Activated T-cell treated with anti-CD3 and anti-CD28 coated beads for 4 hours (primary cell): ENCODE data around the gene PLXDC2.

Experiments used
- DNase-seq: peaks from one replicate; pipeline ENCODE4 v3.0.0-alpha.2; 2020

The PLXDC2 gene

DNA sequence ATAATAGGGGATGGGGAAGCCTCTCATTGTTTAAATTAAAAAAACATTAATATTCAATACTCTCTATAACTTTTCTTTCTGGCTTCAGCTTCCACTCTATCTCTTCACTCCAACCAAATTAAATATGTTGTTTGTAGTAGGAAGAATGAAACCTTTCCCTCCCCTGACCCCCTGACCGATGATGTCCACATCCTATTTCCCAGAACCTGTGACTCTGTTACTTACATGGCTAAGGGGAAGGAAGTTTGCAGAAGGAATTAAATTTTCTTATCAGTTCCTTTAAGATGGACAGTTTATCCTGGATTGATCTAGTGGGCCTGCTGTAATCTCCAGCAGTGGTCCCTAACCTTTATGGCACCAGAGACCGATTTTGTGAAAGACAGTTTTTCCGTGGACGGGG lies 130.0 kb downstream of the PLXDC2 start:
- DNase-seq: no peak

DNA sequence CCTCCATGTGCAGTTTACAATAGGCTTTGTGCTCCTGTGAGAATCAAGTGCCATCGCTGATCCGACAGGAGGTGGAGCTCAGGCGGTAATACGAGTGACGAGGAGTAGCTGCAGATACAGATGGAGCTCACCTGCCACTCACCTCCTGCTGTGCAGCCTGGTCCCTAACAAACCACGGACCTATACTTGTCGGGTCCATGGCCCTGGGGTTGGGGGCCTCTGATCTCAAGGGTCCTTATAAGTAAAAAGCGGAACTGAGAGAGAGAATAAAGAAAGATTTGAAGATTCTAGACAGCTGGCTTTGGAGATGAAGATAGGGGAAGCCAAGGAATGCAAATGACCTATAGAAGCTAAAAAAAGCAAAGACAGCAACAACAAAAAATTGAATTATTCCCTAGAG lies 130.6 kb downstream of the PLXDC2 start:
- no peak for DNase-seq

DNA sequence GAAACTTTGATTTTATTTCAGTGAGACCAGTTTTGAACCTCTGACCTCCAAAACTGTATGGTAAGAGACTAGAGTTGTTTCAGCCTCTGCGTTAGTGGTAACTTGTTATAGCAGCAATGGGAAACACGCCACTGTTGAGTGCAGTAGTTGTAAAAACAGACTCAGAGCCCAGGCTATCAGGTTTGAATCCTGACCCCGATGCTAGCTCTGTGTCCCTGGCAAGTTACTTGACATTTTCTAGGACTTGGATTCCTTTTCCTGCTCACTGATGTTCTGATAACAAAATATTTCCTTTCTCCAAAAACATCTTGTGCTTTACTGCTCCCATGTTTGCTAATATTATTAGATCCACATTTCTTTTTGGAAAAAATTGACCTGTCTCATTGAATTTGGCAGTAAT lies 131.0 kb downstream of the PLXDC2 start:
- no peak for DNase-seq

DNA sequence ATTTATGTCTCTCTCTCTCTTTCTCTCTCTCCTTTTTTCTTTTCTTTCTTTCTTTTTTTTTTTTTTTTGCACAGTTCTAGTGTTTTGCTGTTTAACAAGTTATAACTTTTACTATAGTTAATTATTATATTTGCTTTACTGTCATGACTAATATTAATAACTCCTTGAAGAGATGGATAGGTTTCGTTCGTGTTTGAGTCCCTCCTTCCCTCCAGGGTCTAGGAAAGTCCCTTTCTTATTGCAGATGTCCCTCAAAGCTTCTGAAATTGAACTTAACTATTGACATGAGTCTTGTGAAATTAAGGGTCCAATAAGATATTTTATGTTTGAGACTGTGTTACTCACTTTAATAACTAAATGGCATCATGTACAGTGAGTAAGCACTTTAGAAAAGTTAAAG lies 131.4 kb downstream of the PLXDC2 start:
- no peak for DNase-seq

DNA sequence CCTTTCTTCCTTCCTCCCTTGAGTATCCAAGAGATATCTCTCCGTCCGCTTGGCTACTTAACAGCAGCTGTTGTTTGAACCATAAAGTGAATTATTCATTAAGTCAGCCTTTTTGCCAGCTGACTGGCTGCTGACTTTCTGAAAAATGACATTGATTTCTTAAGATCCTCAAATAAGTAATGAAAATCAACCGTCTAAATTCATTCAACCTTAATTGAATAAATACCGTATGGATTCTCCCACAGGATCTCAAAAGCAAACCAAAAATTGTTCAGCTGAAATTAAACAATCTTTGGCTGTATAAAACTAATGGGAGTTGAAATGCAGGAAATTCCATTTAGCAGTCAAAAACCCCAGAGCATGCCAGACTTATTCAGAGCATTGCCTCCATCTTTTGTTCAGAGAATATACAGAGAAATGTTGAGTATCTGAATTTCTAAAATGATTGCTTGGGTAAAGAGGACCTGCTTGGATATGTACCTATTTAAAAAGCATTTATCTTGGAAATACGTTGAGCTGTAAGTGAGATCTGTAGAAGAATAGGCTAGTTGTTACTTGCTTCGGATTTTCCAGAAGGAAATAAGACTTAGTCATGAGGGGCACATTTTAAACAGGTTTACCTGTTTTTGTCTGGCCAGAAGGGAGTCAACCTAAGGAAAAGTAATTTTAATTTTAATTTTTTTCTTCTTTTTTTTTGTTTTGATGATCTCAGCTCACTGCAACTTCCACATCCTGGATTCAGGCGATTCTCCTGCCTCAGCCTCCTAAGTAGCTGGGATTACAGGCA lies 136.2 kb downstream of the PLXDC2 start:
- no peak for DNase-seq

DNA sequence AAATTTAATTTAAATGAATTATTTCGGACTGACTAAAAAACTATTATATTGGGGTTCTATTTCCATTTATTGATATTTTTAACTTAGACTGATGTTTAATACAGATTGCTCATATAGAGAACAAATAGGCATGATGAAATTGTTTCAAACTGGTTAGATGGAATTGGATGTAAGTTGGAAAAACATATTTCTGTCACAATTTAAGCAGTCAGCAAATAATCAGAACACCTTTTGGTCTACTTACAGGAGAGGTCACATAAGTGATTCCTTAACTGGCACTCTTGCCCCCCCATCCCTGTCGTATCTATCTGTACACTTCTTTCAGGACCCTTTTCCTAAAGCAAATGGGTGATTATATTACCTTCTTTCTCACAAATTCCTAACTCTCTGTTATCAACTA lies 138.4 kb downstream of the PLXDC2 start:
- DNase-seq: no peak

DNA sequence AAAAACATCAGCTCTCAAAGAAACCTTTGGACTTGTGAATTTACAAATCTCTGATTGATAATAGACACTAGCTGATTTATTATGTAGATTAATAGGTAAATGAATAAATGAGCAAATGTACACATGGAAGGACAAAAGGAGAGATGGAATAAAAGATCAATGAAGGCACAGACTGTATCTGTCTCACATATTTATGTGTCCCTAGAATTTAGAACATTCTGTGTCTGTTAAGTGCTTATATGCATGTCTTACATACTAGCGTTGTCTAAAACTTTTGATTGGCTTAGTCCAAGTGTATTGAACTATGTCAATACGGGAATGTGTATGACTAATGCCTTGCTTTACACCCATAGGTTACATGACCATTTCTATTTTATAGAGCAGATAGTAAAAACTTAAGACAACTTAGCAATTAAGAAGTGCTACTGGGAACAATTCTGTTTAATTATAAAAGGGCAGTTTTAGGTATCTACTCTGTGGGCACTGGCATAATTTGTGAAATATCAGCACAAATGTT lies 140.3 kb downstream of the PLXDC2 start:
- no peak for DNase-seq

DNA sequence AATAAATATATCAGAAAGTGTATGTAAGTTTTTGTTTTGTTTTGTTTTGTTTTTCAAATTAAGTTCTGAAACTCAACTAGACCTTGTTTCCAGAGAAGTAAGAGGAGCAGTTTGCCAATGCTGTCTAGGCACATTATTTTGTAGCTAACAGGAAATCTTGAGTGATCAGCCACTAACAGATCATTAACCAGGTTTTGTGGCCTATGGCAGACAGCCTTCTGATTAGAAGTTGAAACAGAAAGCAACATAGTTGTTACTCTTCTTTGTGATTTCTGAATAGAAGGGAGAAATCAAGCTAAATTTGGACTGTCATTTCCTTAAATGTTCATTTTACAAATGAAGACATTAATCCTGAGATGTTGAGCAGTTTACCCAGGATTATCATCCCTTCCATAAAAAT lies 142.6 kb downstream of the PLXDC2 start:
- DNase-seq: no peak

DNA sequence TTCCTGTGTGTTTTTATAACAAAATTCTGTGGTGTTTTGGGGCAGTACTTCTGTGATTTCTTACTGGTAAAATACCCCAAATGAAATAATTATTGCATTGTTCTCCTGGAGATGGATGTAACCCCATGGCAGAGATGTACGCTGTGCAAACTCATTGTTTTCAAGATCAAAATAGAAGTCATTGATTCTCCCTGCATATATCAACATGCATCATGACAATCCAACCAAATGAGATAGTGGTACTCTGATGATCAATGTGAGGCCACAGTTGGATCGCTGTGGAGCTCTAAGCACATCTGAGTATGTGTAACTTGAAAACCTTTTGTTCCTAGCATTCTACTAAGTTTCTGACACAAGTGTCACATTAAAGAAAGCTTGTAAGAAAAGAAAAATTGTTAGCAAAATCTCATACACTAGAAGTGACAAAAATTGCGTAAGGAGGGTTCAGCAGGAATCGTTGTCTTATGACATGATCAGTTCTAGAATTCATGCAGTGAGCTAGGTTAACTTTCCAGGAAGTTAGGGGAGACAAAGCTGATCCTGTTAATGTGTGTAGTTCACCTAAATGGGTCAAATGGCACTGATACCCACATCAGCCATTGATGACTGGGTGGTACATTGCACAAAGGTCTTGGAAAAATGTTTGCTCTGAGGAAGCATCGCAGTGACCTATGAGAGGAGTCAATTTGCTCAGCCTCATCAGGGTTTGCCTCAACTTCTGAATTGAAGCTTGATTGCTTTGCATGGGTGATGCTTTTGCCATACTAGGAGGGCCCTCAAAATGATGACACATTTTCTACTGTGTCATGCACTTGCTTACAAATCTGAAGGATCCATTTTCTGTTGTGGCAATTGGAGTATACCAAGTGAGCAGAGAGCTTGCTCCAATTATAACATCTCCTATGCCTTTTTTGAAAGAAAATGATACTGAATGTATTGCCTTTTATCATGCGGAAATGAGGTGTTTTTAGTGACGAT lies 145.1 kb downstream of the PLXDC2 start:
- DNase-seq: no peak

DNA sequence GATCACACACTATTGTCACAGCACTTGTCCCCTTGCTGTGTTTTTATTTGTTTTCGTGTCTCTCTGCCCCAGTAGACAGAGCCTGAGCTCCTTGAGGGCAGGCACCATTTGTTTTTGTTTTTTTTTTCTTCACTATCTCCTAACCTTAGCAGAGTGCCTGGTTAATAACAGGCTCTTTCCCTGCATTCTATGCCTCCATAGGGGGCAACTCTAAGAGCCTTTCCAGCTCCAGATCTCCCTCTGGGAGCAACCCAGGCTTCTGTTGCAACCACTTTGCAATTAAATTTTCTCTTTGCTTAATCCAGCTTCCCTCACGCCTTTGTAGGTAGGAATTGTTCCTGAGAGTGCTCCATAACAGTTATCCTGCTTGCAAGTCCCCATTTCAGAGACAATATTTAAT lies 148.4 kb downstream of the PLXDC2 start:
- no peak for DNase-seq

DNA sequence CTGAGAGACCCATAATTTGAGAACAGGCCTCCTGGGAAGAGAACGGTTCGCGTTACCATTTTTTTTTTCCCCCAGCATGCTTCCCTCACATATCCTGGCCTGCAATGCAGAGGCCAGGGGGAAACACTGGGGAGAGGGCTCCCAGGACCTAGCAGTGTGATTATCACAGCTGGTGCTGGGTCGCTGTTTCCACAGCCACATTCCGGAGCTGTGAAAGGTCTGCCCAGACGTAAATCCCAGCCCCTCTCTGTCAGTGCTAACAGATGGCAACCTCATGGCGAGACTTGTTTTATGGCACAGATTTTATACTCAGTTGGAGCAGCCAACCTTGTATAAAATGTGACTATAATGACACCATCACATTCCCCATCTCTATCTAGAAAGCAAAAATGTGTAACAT lies 150.5 kb downstream of the PLXDC2 start:
- no peak for DNase-seq

DNA sequence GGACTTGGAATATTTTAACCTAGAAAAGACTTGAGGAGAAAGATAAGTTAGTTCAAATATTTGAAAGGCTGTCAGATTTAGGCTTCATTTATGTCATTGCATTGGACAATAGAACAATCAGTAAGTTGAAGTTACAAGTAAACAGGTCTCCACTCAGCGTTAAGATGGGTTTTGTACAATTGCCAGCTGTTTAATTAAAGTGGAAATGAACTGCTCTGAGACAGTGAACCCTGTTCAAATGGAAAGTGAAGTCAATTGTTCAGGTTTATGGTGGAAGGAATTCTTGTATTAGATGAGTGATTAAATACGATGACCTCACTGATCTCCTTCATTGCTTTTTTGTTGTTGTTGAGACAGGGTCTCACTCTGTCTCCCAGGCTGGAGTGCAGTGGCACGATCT lies 151.7 kb downstream of the PLXDC2 start:
- DNase-seq: no peak

DNA sequence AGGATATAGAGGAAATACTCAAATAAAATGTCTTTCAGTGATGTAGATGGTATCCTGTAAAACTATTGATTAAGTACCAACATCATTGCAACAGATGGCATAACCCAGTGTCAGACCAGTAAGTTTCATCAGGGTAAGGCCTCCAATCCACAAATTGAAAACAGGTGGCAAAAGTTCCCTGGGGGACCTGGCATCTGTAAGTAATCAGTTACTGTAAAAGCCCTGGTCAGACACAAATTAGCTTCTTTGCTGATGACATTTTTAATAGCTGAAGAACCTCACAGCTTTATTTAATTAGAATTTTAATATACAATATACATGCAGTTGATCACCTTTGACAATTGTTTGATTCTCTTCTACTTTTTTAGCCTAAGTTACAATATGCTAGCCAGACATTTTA lies 152.5 kb downstream of the PLXDC2 start:
- DNase-seq: no peak

DNA sequence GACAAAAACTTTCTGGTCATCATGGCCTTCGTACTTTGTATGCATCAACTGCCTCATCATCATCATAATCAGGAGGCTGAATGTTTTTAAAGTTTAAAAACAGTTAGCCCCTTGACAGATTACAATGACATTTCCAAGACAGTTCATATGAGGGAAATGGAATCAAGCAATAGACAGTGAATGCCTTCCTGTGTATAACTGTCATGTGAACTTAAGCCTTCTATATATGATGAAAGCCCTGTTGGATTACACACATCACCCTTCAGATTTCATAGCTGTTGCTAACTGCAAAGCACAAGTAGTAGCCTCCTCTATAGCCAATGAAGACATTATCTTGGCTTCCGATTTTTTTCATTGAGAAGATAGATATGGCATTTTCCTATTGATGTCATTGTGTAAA lies 154.0 kb downstream of the PLXDC2 start:
- DNase-seq: no peak

DNA sequence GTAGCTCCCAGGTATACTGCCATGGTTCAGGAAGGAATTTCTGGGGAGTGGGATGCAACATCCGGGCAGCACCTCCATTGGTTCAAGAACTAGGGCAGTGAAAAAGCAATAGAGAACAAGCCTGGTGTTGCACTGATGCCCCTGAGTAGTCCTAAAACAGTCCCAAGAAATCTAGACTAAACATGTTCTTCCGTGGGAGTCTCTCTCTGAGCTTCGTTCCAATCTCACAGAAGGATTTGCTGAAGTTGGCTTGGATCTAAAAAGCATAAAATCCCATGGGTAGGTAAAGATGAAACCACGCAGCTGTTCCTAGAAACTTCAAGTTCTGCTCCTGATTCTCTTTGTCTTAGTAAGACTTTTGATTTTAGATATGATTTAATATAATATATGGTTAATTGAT lies 154.5 kb downstream of the PLXDC2 start:
- DNase-seq: no peak

DNA sequence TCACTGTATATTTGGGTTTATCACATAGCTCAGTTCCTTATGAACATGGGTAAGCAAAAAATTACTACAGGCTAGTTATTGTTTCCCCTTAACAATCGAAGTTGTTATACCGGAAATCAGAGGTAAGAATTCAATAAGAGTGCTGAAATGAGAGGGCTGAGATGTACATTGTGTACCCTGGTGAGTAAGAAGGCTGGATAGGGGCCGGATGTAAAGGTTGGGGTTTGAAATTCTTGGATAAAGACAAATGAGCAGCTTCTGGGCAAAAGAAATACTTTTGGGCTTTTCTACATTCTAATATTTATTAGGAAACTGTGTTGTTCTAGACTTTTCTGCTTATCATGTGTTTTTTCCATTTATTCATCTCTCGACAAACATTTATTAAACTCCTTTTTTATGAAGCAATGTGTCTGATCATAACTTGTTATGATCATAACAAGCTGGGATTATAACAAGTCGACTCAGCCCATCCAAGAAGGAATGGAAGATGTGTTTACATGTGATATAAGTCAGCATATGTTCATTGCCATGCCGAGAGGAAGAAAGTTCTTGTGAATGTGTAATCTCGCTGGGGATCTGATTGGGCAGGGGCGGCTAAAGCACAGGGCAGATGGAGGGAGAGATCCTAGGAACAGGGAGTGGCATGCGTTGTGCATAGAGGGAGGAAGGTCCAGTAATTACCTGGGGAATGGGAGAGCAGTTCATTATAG lies 155.3 kb downstream of the PLXDC2 start:
- no peak for DNase-seq

DNA sequence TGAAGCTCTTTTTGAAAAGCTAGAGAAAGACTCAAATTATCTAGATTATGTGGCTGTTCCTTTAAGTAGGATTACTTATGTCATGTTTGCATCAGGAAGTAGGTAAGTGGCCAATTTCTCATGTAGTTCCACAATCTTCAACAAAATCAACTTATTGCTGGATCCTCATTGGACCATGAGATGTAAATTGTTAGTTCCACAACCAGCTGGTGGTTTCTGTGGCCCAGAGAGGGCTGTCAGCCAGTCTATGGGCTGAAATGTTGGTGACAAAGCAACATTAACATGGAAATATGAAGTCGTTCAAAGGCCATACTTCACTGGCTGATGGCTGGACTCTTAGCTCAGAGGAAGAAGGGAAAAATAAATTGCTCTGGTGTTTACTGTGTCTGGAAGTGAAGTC lies 157.9 kb downstream of the PLXDC2 start:
- no peak for DNase-seq

DNA sequence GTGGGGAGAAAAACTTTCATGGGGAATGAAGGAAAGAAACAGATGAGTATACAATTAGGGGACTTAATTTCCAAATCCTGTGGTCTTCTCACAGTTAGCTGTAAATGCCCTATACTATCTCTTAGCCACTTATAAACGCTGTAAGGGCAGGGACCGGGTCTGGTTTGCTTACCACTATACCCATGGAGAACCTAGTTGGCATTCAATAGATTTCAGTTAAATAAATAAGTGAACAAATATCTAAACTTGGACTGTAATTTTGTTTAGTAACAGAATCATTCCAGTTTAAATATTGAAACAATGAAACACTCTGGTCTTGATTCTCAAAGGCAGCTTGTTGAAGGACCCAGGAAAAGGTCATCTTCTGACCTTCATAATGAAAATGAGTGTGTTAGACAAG lies 158.3 kb downstream of the PLXDC2 start:
- no peak for DNase-seq

DNA sequence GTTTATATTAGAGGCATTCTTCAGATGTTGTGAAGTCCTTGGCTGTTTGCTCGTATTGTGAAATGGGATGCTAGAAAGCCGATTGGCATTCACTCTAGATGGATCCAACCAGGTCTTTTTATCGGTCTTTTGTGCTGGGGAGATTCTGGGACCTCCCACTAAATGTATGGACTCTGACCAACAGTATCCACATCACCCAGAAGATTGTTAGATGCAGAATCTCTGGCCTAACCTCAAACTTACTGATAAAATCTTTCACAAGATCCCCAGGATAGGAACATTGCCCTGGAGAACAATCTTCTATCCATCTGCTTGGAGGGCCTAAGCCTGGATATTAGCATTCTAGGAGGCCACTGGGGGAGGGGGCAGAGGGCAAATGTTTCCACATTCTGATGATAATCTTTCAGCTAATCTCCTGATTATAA lies 160.9 kb downstream of the PLXDC2 start:
- DNase-seq: no peak

DNA sequence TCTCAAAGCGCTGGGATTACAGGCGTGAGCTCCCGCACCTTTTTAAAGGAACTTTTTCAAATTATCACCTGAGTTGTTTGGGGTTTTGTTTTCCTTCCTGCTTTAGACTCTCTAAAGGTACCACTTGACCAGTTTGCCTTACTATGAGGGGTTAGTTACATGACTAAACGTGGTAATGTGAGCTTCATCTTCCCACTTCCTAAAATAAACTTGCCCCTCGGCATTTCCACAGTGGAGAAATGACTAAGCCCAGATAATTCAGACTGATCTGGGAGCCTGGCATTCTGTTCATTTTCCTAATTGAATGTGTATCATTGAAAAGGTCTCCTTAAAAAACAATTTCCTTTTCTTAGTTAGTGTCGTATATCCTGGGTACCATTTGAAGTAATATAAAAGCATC lies 163.4 kb downstream of the PLXDC2 start:
- no peak for DNase-seq

DNA sequence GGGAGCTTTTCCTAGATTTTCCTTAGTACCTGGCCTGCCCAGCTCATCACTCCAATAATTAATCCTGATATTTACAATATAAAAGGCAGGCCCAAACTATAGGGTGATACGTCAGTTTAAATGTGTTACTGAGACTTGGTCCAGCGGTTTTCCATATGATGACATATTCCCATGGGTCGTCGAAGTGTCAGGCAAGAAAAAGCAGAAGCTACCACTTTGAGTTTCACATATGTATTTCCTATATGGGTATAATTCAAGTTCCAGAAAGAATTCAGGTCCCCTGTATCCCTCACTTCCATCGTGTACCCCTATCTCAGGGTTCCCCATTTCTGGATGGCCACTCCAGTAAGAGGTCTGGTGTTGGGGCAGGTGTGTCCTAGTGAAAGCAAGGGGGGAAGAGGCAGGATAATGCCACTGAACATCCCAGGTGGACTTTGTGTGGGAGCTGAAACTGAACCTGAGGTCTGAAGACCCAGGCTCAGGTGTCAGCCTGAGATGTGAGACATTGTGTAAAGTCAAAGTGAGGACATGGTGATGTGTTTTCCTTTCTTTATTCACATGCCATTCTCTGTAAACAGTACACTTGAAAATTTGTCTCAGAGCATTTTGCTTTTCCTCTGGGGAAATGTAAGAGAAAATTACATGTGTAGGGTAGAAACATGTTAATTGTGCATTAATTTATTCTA lies 167.8 kb downstream of the PLXDC2 start:
- DNase-seq: no peak

DNA sequence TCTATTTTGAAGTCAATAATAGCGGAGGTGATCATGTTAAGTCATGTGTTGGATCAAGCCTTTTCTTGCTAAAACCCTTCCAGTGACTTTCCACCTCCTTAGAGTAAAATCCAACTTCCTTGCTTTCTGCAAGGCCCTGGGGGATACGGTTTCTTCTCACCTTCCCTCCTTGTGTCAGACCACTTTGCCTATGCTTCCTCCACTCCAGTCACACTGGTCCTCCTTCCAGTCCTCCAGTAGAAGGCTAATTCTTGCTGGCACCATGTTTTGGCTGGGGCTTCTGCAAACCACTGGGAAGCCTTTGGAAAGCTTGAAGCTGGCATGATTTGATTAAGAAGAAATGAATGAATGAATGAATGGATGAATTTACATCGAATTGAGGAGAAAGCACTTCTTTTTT lies 169.5 kb downstream of the PLXDC2 start:
- DNase-seq: no peak

DNA sequence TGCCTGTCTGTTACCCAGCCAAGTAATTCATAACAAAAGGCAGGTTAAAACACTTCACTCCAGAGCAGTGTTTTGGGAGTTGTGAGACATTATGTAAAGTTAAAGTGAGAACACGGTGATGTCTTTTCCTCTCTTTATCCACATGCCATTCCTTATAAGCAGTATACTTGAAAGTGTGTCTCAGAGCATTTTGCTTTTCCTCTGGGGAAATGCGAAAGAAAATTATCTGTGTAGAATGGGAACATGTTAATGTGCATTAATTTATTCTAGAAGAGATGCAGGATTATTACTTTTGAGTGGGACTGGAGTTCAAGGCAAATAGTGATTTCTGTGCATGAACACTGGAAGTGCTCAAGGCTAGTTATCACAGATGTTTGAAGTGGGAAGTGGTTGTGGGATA lies 170.4 kb downstream of the PLXDC2 start:
- no peak for DNase-seq
